Central memory CD8-positive, alpha-beta T cell (primary cell): ENCODE measurements around the gene NPAS1.

Experiments
- ATAC-seq: fragments of 150-1000 bp; cut with Tn5 transposase; replicated peaks from 2 replicates; pipeline ENCODE4 v1.10.0; 2022; ENCODE audit warnings: mild to moderate bottlenecking, moderate FRiP score, moderate number of reproducible peaks; ENCODE audit not compliant: poor library complexity, severe bottlenecking; ENCODE audit errors: extremely low read depth
- DNase-seq, 2 donors: peaks; one replicate each; pipeline ENCODE4 v3.0.0; 2021; ENCODE audit warnings: low spot score in 2 of 2
- H3K27ac Mint-ChIP-seq: one replicate; pipeline ENCODE4 v1.8.0; 2022; ENCODE audit warnings: low read depth, mild to moderate bottlenecking, moderate library complexity, mixed read lengths
- H3K27me3 Mint-ChIP-seq: one replicate; pipeline ENCODE4 v1.8.0; 2022; ENCODE audit warnings: mixed read lengths
- H3K36me3 Mint-ChIP-seq: one replicate; pipeline ENCODE4 v1.8.0; 2022; ENCODE audit warnings: mild to moderate bottlenecking, moderate library complexity, mixed read lengths; ENCODE audit not compliant: insufficient read depth
- H3K4me1 Mint-ChIP-seq: one replicate; pipeline ENCODE4 v1.8.0; 2022; ENCODE audit warnings: mixed read lengths
- H3K4me3 Mint-ChIP-seq: one replicate; pipeline ENCODE4 v1.8.0; 2022; ENCODE audit warnings: mild to moderate bottlenecking, moderate library complexity, mixed read lengths
- H3K9me3 Mint-ChIP-seq: one replicate; pipeline ENCODE4 v1.8.0; 2022; ENCODE audit warnings: mixed read lengths

Gene NPAS1

DNA sequence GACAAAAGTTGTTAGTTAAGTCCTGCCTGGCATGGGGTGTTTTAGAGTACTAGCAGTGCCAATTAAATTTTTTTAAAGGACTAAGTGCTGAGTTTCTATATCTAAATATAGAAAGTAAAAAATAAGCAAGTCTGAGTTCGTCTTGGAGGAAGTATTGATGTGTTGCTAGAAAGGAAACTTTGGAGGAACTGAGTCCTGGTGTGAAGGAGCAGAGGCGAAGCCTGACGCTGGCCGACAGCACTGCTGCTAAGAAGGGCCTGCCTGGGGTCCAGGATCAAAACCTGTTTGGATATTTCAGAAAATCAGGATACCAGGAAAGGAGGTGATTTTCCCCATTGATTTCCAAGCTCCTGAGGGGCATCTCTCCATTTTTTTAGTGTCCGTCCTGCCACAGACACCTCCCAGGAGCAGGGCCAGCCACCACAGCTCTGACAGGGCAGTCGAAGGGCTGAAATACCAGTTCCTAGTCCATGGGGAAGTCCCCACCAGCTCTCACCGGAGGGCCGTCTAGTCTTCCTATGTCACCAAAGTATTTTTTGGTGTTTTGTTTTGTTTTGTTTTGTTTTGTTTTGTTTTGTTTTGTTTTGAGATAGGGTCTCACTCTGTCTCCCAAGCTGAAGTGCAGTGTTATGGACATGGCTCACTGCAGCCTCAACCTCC, 38.2 kb upstream of the NPAS1 start:
- DNase-seq, result no peak
- H3K4me1 Mint-ChIP-seq, result peaks cover 66% of the 10 kb centered on the region
- no peaks in the 10 kb centered on the region for H3K27me3 Mint-ChIP-seq
- H3K4me3 Mint-ChIP-seq, result no peak overlapping the region
- peaks cover 25% of the 10 kb centered on the region for H3K36me3 Mint-ChIP-seq
- H3K27ac Mint-ChIP-seq, result peak overlapping the region; percentile 26
- no peak for ATAC-seq
- H3K9me3 Mint-ChIP-seq, result no peaks in the 10 kb centered on the region

DNA sequence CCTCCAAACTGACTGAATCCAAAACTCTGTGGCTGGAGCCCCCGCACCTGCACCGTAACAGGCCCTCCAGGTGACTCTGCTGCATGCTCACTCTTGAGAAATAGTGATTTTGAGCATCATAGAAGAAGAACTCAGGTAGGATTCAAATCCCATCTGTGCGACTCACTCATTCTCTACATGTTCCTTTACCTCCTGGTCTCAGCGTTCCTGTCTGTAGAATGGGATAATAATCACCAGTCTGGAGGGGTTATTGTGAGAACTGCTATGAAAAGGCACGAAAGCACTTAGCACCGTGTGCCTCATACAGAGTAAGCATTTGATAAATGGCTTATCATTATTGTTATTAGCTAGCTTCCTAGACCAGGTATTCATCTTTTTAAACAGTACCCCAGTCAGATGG, 36.5 kb upstream of the NPAS1 start:
- no peak for ATAC-seq
- Mint-ChIP-seq H3K9me3 (no peaks in the 10 kb centered on the region), H3K36me3 (peaks cover 21% of the 10 kb centered on the region), H3K27me3 (no peaks in the 10 kb centered on the region), H3K27ac (no peak overlapping the region), H3K4me1 (peaks cover 49% of the 10 kb centered on the region), H3K4me3 (no peak overlapping the region)
- no peak for DNase-seq

DNA sequence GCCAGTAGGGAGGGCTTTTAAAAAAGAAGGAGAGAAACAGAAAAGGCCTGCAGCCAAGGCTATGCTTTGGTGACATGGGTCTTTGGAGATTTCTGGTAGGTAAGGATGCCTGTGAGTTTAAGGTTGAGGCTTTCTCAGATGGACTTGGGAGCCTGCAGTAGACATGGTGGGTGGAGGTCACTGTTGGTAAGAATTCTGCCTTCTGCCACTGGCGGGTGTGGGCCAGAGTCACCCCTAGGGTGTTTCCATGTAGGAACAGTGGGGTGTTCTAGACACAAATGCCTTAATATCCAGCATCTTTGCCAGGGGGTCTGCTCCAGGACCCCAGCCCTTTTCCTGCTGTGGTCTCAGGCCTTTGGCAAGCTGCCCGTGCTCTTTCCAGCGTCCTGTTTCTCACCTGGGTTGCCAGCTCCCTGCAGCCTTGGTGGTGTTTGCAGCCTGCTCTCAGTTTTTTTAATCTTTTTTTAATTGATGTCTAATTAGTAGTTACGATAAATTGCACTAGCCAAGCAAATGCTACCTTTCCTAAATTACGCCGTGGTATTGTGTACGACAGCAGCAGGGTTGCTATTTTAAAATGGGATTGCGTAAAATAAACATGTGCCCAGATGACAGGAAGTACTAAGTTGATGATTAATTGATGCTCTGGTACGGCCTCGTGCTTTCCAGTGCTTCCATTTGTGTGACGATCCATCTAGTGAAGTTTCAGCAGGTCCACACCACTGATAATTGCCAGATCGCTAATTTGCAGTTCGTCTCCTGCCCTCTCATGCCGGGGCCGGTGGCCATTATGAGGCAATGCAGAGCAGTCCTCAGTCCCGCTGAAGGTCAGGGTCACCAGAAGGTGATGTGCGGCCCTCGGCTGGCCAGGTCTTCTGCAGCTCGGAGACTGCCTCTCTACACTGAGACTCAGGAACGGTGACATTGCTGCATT, 35.3 kb upstream of the NPAS1 start:
- Mint-ChIP-seq H3K27ac (no peak overlapping the region), H3K36me3 (peaks cover 10% of the 10 kb centered on the region), H3K27me3 (no peaks in the 10 kb centered on the region), H3K4me1 (peaks cover 38% of the 10 kb centered on the region), H3K4me3 (no peak overlapping the region), H3K9me3 (no peaks in the 10 kb centered on the region)
- no peak for ATAC-seq
- no peak for DNase-seq

DNA sequence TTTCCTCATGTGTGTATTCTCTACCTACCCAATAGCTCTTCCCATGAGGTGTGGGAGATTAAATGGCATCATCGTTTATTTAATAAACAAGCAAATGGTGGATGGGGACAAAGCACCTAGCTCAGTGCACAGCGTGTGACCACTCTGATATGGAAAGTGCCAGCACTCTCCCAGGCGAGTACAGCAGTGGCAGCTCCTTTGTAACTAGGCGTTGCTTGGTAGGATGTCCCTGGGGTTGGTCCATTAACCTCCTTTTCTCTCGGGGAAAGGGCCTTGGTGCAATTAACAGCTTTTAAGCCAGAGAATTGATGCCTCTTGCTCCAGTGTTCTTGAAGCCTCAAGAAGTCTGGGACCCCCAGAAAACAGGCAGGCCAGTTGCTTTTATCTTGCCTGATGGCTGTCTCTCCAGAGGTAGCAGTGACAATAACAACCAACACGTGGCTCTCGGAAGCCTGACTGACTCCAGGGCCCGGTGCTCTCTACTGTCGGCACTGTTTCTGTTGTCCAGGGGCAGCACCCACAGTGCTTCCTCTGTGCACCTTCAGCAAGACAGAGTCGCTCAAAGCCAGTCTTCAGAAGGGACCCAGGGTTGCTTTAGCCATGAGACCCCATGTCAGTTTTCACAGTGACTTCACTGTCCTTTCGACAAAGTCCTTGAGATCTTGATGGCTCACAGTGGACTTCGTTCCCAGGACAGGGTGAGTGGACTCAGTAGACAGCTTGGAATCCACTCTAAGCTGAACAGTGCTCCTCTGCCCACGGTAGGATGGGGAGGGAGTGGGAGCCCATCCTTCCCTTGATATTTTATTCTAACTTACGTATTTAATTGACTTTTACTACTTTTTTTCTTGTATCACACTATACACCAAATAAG, 33.9 kb upstream of the NPAS1 start:
- ATAC-seq (no peak), DNase-seq (no peak)
- Mint-ChIP-seq H3K27ac (no peak overlapping the region), H3K36me3 (peaks cover 12% of the 10 kb centered on the region), H3K4me3 (no peak overlapping the region), H3K9me3 (no peaks in the 10 kb centered on the region), H3K4me1 (peaks cover 42% of the 10 kb centered on the region), H3K27me3 (no peaks in the 10 kb centered on the region)

DNA sequence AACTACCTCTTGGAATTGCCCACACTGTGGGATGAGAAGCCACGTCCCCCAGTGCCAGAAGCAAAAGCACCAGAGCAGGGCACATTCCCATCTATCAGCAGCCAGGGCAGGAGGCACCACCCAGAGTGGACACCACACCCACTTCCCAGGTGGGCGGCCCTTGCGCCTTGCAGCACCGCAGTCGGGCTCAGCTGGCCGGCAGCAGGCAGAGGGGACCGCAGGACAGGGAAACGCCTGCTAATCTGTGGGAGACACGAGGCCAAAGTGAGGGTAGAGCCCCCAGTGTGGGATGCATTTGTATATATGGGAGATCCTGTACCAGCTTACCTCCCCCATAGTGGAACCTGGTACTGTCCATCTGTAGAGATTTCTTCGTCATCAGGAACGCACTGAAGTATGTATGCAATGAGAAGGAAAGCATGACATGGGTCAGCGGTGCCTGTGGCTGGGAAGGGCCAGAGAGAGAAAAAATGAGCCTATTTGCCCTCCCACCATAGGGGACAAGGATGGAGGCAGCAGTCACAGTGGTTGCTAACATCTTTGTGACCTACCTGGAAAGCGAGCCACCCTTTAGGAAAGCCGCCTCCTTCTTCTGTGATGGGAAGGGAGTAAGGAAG, 30.9 kb upstream of the NPAS1 start:
- Mint-ChIP-seq H3K9me3 (no peaks in the 10 kb centered on the region), H3K27me3 (no peaks in the 10 kb centered on the region), H3K36me3 (peaks cover 11% of the 10 kb centered on the region), H3K4me3 (no peak overlapping the region), H3K27ac (no peak overlapping the region), H3K4me1 (peaks cover 40% of the 10 kb centered on the region)
- ATAC-seq, result no peak
- DNase-seq, result no peak

DNA sequence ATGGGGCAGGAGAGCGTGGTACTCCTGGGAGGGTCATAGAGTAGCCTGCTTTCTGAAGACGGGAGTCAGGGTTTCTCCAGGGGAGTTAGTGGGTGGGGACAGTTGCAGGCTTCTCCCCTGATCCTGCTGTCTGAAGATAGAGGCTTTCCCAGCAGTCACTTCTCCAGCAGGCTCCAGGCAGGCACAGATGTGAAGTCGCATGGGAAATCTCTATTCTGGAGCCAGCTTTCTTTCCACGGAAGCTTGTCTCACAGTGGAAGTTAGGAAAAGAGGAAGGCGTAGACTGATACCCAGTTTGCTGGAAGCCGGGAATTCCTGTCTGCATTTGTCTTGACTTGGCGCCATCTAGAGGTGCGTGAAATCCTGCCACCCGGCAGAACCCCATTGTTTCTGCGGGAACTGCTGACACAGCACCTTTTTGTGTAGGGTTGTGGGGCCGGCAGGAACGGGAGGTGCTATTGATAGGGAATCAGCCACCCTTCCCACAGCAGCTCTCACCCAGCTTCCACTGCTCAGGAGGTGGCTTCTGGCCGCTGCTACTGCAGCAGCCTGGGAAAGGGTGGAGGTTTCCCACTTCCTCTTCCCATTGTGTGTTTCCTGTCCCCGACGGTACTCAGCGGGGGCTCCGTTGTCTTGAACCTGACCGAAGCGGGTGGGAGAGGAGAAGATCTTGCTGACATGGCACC, 28.5 kb upstream of the NPAS1 start:
- Mint-ChIP-seq H3K4me1 (peaks cover 26% of the 10 kb centered on the region), H3K36me3 (peaks cover 15% of the 10 kb centered on the region), H3K27ac (no peak overlapping the region), H3K9me3 (no peaks in the 10 kb centered on the region), H3K4me3 (peak overlapping the region; percentile 4), H3K27me3 (no peaks in the 10 kb centered on the region)
- no peak for ATAC-seq
- peak; percentile 33 to 35 for DNase-seq

DNA sequence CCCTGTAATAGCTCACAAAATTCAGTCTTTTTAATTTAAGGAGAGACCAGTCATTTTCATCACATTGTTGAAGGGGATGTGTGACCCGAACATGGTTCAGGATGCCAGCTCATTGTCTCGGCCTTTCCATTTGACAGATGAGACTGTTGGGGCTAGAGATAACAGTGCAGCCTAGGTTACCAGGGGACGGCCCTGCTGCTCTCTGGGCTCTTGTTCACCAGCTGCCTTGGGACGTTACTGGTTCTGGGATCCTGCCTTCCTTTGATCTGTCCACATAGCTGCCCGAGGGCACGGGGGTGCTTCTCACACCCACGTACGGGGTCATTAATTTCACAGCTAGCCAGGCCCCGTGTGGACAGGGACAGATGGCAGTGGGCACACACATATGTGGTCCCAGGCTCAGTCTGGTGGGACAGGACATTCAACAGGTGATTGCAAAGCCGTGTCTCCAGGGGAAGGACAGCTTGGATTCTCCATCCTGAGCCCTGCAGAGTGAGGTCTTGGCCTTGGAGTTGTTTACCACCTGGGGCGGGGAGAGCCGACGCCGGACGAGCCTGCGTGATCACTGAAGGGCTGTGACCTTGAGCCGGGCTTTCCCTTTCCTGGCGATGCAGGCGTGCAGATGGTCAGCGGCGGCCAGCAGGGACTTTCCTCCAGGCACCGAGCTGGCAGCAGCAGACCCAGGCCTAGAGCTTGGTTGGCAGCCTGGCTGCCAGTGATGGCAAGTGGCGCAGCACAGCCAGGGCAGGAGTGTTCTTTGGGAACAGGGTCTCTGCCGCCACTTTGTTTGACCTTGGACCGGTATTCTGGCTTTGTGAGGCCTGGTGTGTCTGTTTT, 26.7 kb upstream of the NPAS1 start:
- no peak overlapping the region for H3K4me3 Mint-ChIP-seq
- H3K9me3 Mint-ChIP-seq, result no peaks in the 10 kb centered on the region
- peaks cover 26% of the 10 kb centered on the region for H3K4me1 Mint-ChIP-seq
- H3K27ac Mint-ChIP-seq, result no peak overlapping the region
- no peak for DNase-seq
- peaks cover 20% of the 10 kb centered on the region for H3K36me3 Mint-ChIP-seq
- H3K27me3 Mint-ChIP-seq, result no peaks in the 10 kb centered on the region
- no peak for ATAC-seq

DNA sequence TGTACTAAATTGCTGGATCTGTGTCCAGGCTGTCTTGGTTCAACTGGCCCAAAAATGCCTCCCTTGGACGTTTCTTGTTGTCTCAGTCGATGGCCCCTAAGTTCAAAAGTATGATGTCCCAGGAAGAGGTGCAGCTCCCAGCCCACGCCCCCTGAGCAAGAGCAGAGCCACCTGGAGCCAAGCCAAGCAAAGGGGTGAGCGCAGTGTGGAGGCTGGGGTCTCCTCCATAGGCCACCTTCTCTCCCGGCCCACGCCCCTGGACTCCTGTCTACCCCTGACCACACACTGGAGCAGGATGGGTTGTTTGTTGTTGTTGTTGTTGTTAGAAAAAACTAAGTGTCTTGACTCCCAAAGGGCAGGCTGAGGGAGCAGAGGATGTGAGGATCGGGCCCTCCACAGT, 26.0 kb upstream of the NPAS1 start:
- DNase-seq (no peak), ATAC-seq (no peak)
- peaks cover 20% of the 10 kb centered on the region for H3K36me3 Mint-ChIP-seq
- no peak overlapping the region for H3K27ac Mint-ChIP-seq
- H3K4me1 Mint-ChIP-seq, result peaks cover 26% of the 10 kb centered on the region
- no peaks in the 10 kb centered on the region for H3K27me3 Mint-ChIP-seq
- no peak overlapping the region for H3K4me3 Mint-ChIP-seq
- no peaks in the 10 kb centered on the region for H3K9me3 Mint-ChIP-seq

DNA sequence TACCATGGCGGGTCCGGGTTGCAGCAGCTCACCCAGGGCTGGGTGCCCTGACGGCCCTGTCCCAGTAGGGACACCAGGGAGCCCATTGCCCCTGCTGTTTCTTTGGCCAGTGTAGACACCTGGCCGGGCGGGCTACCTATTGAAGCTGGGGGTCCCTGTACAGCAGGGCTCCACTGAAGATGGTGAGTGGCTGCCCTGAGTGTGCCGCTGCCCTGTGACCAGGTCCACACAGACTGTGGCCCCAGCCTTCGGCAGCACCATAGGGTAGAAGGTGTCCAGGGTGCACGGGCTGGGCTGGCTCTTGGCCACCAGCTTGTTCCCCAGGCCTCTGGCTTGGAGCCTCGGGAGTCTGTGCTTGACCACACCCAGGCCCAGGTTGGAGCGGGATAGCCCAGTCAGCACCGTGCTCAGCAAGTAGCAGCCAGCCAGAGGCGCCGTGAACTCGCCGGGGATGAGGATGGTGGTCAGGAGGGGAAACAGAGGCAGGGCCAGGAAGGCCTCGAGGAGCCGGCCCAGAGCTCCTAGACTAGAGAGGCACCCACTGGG, 25.4 kb upstream of the NPAS1 start:
- no peak overlapping the region for H3K4me3 Mint-ChIP-seq
- peaks cover 20% of the 10 kb centered on the region for H3K36me3 Mint-ChIP-seq
- no peak for DNase-seq

DNA sequence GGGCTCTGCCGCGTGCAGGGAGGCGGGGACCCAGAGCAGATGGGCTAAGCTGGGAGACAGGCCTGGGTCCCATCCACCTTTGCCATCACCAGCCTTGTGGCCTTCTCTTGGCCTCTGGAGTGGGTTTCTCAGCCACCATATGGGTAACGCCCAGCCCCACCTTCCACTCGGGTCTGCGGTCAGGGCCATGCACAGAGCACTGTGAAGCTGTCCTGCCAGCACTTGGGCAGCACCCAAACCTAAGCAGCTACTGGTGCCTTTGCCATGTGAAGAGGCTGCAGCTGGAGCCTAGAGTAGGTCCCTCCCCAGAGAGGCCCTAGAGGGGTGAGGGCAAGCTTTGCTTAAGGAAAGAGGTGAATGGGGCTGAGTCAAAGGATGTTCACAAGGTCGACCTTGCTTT, 24.1 kb upstream of the NPAS1 start:
- H3K27ac Mint-ChIP-seq, result no peak overlapping the region
- H3K36me3 Mint-ChIP-seq, result peaks cover 27% of the 10 kb centered on the region
- H3K9me3 Mint-ChIP-seq, result no peaks in the 10 kb centered on the region
- no peaks in the 10 kb centered on the region for H3K27me3 Mint-ChIP-seq
- peaks cover 12% of the 10 kb centered on the region for H3K4me1 Mint-ChIP-seq
- H3K4me3 Mint-ChIP-seq, result no peak overlapping the region
- no peak for DNase-seq
- no peak for ATAC-seq

More for the DNA sequence above, 25.4 kb upstream of the NPAS1 start:
- no peak for ATAC-seq
- Mint-ChIP-seq H3K27me3 (no peaks in the 10 kb centered on the region), H3K9me3 (no peaks in the 10 kb centered on the region), H3K4me1 (peaks cover 25% of the 10 kb centered on the region), H3K27ac (peak overlapping the region; percentile 25)
